ENCODE results near the gene SLC22A9. TPM values are rescaled to one million over a fixed set of nuclear protein-coding genes. Genes with fewer than 3 reads are reported as not detected.
"Not testable (repeated sequence)": the region's sequence is repeated elsewhere in the genome, so short reads cannot be mapped to it uniquely, and the experiment has no call there.

Gene SLC22A9
- total RNA-seq = not detected
- long read RNA-seq, donor 1 = 0 reads
- long read RNA-seq, donor 2, partial matches to known transcripts = 0 of 1 reads
- long read RNA-seq, donor 2, other reads (novel, unspliced or antisense) = 1 of 1 reads

- no peak within 1 kb of the TSS for H3K4me3 ChIP-seq
- no peaks in the 10 kb centered on the region for H3K9me3 ChIP-seq
- peak; percentile 53 for ATAC-seq
- H3K4me1 ChIP-seq (ENCODE audit: low read depth) = no peaks in the 10 kb centered on the region
- intact Hi-C loops (cut with DNase I, micrococcal nuclease) = no loop called here
- DNase-seq = peak in 1 of 3 donors; percentile 10
- no peak for TF ChIP-seq CTCF (IDR thresholded peaks at IDR 0.05)
- H3K36me3 ChIP-seq (ENCODE audit: low read depth) = no peaks in the 10 kb centered on the region
These were observed at the start of gene SLC22A9 for GRCh38 chr11:63369165-63369970. Gene SLC22A9, plus strand, starts transcription at chr11:63369785. Its CDS starts 272 bp downstream, at chr11:63370057.

- intact Hi-C loops (cut with DNase I, micrococcal nuclease) = no loop called here
- TF ChIP-seq CTCF (IDR thresholded peaks at IDR 0.05) = no peak
- H3K36me3 ChIP-seq (ENCODE audit: low read depth) = no peaks in the 10 kb centered on the region
These were observed 47.9 kb upstream of the SLC22A9 start for GRCh38 chr11:63321723-63322122.

GRCh38 chr11:63335089-63335488, 34.5 kb upstream of the SLC22A9 start:
- H3K4me1 ChIP-seq (ENCODE audit: low read depth) = not testable (repeated sequence)

More at GRCh38 chr11:63321723-63322122, 47.9 kb upstream of the SLC22A9 start:
- Histone ChIP-seq H3K4me3 (no peak overlapping the region), H3K9me3 (peaks cover 8% of the 10 kb centered on the region), H3K4me1 (ENCODE audit: low read depth) (no peaks in the 10 kb centered on the region)
- DNase-seq (no peak), ATAC-seq (no peak)

GRCh38 chr11:63337070-63337469, 32.5 kb upstream of the SLC22A9 start:
- DNase-seq = no peak
- Histone ChIP-seq H3K4me3 (no peak overlapping the region), H3K9me3 (no peaks in the 10 kb centered on the region), H3K36me3 (ENCODE audit: low read depth) (no peaks in the 10 kb centered on the region), H3K4me1 (ENCODE audit: low read depth) (no peaks in the 10 kb centered on the region)
- no peak for TF ChIP-seq CTCF (IDR thresholded peaks at IDR 0.05)
- intact Hi-C loops (cut with DNase I, micrococcal nuclease) = no loop called here
- ATAC-seq = no peak

More at GRCh38 chr11:63335089-63335488, 34.5 kb upstream of the SLC22A9 start:
- H3K36me3 ChIP-seq (ENCODE audit: low read depth); H3K4me3 ChIP-seq; ATAC-seq; DNase-seq; intact Hi-C loops (cut with DNase I, micrococcal nuclease); H3K9me3 ChIP-seq: not testable (repeated sequence)

- H3K4me3 ChIP-seq = no peak overlapping the region
- ATAC-seq (no peak), DNase-seq (no peak)
- H3K4me1 ChIP-seq (ENCODE audit: low read depth) = no peaks in the 10 kb centered on the region
- H3K36me3 ChIP-seq (ENCODE audit: low read depth) = no peaks in the 10 kb centered on the region
- TF ChIP-seq CTCF (IDR thresholded peaks at IDR 0.05) = no peak
- intact Hi-C loops (cut with DNase I, micrococcal nuclease) = no loop called here
- H3K9me3 ChIP-seq = no peaks in the 10 kb centered on the region
These were observed 26.5 kb upstream of the SLC22A9 start for GRCh38 chr11:63343130-63343529.

GRCh38 chr11:63352144-63352543, 17.4 kb upstream of the SLC22A9 start:
- no peak for ATAC-seq
- H3K9me3 ChIP-seq = no peaks in the 10 kb centered on the region
- H3K4me1 ChIP-seq (ENCODE audit: low read depth) = no peaks in the 10 kb centered on the region

More at GRCh38 chr11:63352144-63352543, 17.4 kb upstream of the SLC22A9 start:
- H3K4me3 ChIP-seq = no peak overlapping the region
- TF ChIP-seq CTCF (IDR thresholded peaks at IDR 0.05) = no peak
- intact Hi-C loops (cut with DNase I, micrococcal nuclease) = no loop called here
- no peaks in the 10 kb centered on the region for H3K36me3 ChIP-seq (ENCODE audit: low read depth)
- DNase-seq = no peak
